Measurements from ENCODE around the gene RGS6. TPM values are rescaled to one million over a fixed set of nuclear protein-coding genes. Genes with fewer than 3 reads are reported as not detected.

RGS6 gene
- total RNA-seq, 1 donor from 2014 or later = 0.34 TPM

GRCh38 chr14:72555609-72556000, 623.4 kb downstream of the RGS6 start:
- no peaks in the 10 kb centered on the region for H3K27me3 ChIP-seq (ENCODE audit: insufficient read depth, low read length)
- H3K79me2 ChIP-seq (ENCODE audit: insufficient read depth, low read length) = no peaks in the 10 kb centered on the region
- Mint-ChIP-seq H3K4me1 (ENCODE audit: low read depth, unreplicated experiment) (peaks cover 19% of the 10 kb centered on the region), H3K4me3 (ENCODE audit: unreplicated experiment) (no peak overlapping the region), H3K9me3 (ENCODE audit: unreplicated experiment) (peaks cover 2% of the 10 kb centered on the region), H3K36me3 (ENCODE audit: low read depth, unreplicated experiment) (no peaks in the 10 kb centered on the region), H3K27me3 (ENCODE audit: low read depth, unreplicated experiment) (peaks cover 34% of the 10 kb centered on the region), H3K27ac (ENCODE audit: unreplicated experiment) (no peak overlapping the region)
- DNase-seq (ENCODE audit: low read depth) = no peak
- H2AFZ ChIP-seq (ENCODE audit: low read depth, low read length) = no peak overlapping the region
- H3K4me2 ChIP-seq (ENCODE audit: low read length) = no peak overlapping the region
- FAIRE-seq = no peak
- H3K4me3 ChIP-seq (ENCODE audit: insufficient read depth, low read depth, low read length) = no peak overlapping the region
- TF ChIP-seq, protein P1, sequence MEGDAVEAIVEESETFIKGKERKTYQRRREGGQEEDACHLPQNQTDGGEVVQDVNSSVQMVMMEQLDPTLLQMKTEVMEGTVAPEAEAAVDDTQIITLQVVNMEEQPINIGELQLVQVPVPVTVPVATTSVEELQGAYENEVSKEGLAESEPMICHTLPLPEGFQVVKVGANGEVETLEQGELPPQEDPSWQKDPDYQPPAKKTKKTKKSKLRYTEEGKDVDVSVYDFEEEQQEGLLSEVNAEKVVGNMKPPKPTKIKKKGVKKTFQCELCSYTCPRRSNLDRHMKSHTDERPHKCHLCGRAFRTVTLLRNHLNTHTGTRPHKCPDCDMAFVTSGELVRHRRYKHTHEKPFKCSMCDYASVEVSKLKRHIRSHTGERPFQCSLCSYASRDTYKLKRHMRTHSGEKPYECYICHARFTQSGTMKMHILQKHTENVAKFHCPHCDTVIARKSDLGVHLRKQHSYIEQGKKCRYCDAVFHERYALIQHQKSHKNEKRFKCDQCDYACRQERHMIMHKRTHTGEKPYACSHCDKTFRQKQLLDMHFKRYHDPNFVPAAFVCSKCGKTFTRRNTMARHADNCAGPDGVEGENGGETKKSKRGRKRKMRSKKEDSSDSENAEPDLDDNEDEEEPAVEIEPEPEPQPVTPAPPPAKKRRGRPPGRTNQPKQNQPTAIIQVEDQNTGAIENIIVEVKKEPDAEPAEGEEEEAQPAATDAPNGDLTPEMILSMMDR (IDR thresholded peaks at IDR 0.05; ENCODE audit: insufficient read depth, low read depth, low read length) = no peak
- TF ChIP-seq EZH2 (IDR thresholded peaks at IDR 0.05; ENCODE audit: insufficient read depth, low read length) = no peak
- no peak overlapping the region for H3K9ac ChIP-seq (ENCODE audit: low read length)
- no peaks in the 10 kb centered on the region for H3K36me3 ChIP-seq (ENCODE audit: insufficient read depth, low read length)
- no peaks in the 10 kb centered on the region for H3K9me3 ChIP-seq (ENCODE audit: insufficient read depth, low read depth, low read length)
- H4K20me1 ChIP-seq (ENCODE audit: insufficient read depth, low read length) = no peaks in the 10 kb centered on the region
- H3K27ac ChIP-seq (ENCODE audit: low read depth, low read length) = no peak overlapping the region
- H3K4me1 ChIP-seq (ENCODE audit: insufficient read depth, low read length) = peaks cover 33% of the 10 kb centered on the region

GRCh38 chr14:72557671-72558070, 625.4 kb downstream of the RGS6 start:
- Mint-ChIP-seq H3K4me3 (ENCODE audit: unreplicated experiment) (no peak overlapping the region), H3K27ac (ENCODE audit: unreplicated experiment) (no peak overlapping the region), H3K9me3 (ENCODE audit: unreplicated experiment) (peaks cover 2% of the 10 kb centered on the region), H3K27me3 (ENCODE audit: low read depth, unreplicated experiment) (peaks cover 24% of the 10 kb centered on the region), H3K4me1 (ENCODE audit: low read depth, unreplicated experiment) (peaks cover 19% of the 10 kb centered on the region), H3K36me3 (ENCODE audit: low read depth, unreplicated experiment) (no peaks in the 10 kb centered on the region)
- DNase-seq (ENCODE audit: low read depth) (no peak), FAIRE-seq (no peak)
- no peaks in the 10 kb centered on the region for H3K79me2 ChIP-seq (ENCODE audit: insufficient read depth, low read length)
- H3K9ac ChIP-seq (ENCODE audit: low read length) = no peak overlapping the region
- no peaks in the 10 kb centered on the region for H4K20me1 ChIP-seq (ENCODE audit: insufficient read depth, low read length)
- TF ChIP-seq EZH2 (IDR thresholded peaks at IDR 0.05; ENCODE audit: insufficient read depth, low read length) = no peak
- TF ChIP-seq, protein P1 (IDR thresholded peaks at IDR 0.05; ENCODE audit: insufficient read depth, low read depth, low read length) = no peak
- peaks cover 33% of the 10 kb centered on the region for H3K4me1 ChIP-seq (ENCODE audit: insufficient read depth, low read length)
- no peaks in the 10 kb centered on the region for H3K27me3 ChIP-seq (ENCODE audit: insufficient read depth, low read length)
- H3K4me3 ChIP-seq (ENCODE audit: insufficient read depth, low read depth, low read length) = no peak overlapping the region
- H2AFZ ChIP-seq (ENCODE audit: low read depth, low read length) = no peak overlapping the region
- no peaks in the 10 kb centered on the region for H3K9me3 ChIP-seq (ENCODE audit: insufficient read depth, low read depth, low read length)
- no peak overlapping the region for H3K27ac ChIP-seq (ENCODE audit: low read depth, low read length)
- H3K36me3 ChIP-seq (ENCODE audit: insufficient read depth, low read length) = no peaks in the 10 kb centered on the region
- H3K4me2 ChIP-seq (ENCODE audit: low read length) = peak overlapping the region; percentile 68

- no peaks in the 10 kb centered on the region for H3K36me3 ChIP-seq (ENCODE audit: insufficient read depth, low read length)
- FAIRE-seq (no peak), DNase-seq (ENCODE audit: low read depth) (peak; percentile 96)
- H3K27me3 Mint-ChIP-seq (ENCODE audit: low read depth, unreplicated experiment) = peaks cover 17% of the 10 kb centered on the region
- no peak overlapping the region for H3K4me3 ChIP-seq (ENCODE audit: insufficient read depth, low read depth, low read length)
- H3K27ac ChIP-seq (ENCODE audit: low read depth, low read length) = peak overlapping the region; percentile 49
- H3K9me3 ChIP-seq (ENCODE audit: insufficient read depth, low read depth, low read length) = no peaks in the 10 kb centered on the region
- peaks cover 19% of the 10 kb centered on the region for H3K4me1 Mint-ChIP-seq (ENCODE audit: low read depth, unreplicated experiment)
- peaks cover 33% of the 10 kb centered on the region for H3K4me1 ChIP-seq (ENCODE audit: insufficient read depth, low read length)
- H2AFZ ChIP-seq (ENCODE audit: low read depth, low read length) = peak overlapping the region; percentile 12
- H3K4me2 ChIP-seq (ENCODE audit: low read length) = peak overlapping the region; percentile 68
- TF ChIP-seq, protein P1 (IDR thresholded peaks at IDR 0.05; ENCODE audit: insufficient read depth, low read depth, low read length) = no peak
- no peak for TF ChIP-seq EZH2 (IDR thresholded peaks at IDR 0.05; ENCODE audit: insufficient read depth, low read length)
- no peaks in the 10 kb centered on the region for H3K27me3 ChIP-seq (ENCODE audit: insufficient read depth, low read length)
- H4K20me1 ChIP-seq (ENCODE audit: insufficient read depth, low read length) = no peaks in the 10 kb centered on the region
- no peak overlapping the region for H3K27ac Mint-ChIP-seq (ENCODE audit: unreplicated experiment)
- peak overlapping the region; percentile 11 for H3K9ac ChIP-seq (ENCODE audit: low read length)
- peaks cover 2% of the 10 kb centered on the region for H3K9me3 Mint-ChIP-seq (ENCODE audit: unreplicated experiment)
- no peaks in the 10 kb centered on the region for H3K79me2 ChIP-seq (ENCODE audit: insufficient read depth, low read length)
- H3K4me3 Mint-ChIP-seq (ENCODE audit: unreplicated experiment) = no peak overlapping the region
- H3K36me3 Mint-ChIP-seq (ENCODE audit: low read depth, unreplicated experiment) = no peaks in the 10 kb centered on the region
These were observed 626.5 kb downstream of the RGS6 start for GRCh38 chr14:72558721-72559120.

All from astrocyte (in vitro differentiated cells and primary cell).